Measurements from ENCODE around the gene CAPN10.

CAPN10 gene

DNA sequence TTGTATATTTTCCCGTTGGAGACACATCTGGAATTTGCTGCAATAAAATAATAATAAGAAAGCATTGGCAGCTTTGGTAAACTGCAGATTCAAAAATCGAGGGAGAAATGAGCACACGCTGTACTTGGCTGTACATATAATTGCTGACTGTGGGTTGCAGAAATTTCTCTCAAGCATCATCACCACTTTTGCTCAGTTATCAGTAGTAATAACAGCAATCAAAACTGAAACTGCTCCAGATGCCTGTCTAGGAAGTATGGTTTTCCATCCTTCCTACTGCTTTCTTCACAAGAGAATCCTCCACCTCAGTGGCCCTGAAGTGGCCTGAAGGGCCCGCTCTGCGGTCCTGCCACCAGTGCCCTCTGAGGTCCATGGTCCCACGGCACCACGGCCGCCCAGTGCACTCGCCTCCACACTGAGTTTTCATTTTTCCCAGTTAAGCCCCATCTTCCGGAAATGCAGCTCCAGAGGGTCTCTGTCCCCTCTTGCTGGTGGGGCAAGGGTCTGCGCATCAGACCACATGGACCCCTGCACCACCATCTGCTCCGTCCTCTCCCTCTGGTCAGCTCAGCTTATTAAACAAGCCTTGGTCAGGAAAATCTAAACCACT lies 22.5 kb upstream of the CAPN10 start:
- no peak for DNase-seq (ENCODE audit: low read depth in 3 of 3)

DNA sequence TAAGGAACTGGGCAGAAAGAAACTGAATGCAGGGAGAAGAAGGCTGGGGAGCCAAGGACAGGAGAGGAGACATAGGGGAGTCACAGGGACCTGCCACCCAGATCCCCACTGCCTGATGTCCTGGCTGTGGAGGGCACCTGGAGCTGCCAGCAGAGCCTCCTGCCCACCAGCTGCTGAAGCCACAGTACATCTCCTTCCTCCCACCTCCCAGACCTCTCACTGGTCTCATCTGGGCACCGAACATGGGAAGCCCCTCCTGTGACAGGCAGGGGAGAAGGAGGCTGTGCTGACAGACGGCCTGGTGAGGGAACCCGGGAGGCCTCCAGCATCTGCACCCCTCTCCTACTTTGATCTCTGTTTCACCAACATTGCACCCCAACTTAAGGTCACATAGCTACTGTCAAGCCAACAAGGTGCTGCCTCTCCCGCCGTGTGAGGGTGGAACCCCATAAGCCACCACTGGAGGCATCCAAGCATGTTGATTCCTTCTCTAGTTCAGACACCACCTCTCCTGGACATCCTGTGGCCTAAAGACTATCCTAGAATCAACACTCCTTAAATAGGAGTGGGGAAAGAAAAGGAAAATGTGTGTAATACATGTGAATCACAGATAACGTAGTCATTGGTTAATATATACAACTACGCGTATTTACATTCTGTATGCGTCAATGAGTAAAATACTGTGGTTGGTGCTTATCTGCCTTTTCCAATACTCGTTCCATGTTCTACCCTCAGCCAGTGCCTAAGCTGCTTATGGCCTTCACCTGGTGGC lies 21.8 kb upstream of the CAPN10 start:
- DNase-seq (ENCODE audit: low read depth in 3 of 3): no peak

DNA sequence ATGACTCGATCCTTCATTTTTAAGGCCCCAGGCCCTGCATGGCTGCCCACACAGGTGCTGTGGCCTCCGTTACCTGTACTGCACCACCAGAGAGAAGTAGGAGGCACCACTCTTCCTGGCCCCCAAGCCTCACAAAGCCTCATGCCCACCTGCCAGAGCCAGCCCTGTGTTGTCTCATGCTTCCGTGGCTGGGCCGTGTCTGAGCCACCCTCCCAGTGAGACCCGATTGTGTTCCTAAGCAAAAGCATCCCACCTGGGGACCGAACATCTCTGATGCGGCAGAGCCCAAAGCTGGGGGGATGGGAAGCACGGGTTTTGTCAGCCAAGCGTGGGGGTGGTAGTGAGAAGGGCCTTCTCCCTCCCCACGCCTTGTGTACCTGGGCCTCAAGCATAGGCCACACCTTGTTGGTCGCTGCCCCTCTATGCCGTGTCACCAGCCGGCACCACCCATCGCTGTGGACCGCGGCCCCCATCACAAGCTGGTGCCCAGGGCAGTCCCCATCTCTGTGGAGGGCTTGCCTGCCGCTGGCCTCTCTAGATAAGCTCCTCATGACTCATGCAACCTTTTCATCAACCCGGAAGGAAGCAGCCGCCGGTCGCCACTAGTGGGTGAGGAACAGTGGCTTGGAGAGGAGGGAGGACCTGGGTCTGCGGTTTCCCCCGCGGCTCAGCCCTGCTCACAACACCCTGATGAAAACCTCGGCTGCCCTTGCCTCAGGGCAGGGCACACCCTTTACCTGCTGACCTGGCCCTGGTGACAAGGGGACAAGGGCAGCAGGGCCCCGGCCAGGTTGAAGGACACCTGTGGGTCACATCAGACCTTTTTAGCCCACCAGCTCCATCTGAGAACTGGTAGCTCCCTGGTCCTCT lies 21.0 kb upstream of the CAPN10 start:
- peak; percentile 69 to 81 (median 76) for DNase-seq (ENCODE audit: low read depth in 3 of 3)

DNA sequence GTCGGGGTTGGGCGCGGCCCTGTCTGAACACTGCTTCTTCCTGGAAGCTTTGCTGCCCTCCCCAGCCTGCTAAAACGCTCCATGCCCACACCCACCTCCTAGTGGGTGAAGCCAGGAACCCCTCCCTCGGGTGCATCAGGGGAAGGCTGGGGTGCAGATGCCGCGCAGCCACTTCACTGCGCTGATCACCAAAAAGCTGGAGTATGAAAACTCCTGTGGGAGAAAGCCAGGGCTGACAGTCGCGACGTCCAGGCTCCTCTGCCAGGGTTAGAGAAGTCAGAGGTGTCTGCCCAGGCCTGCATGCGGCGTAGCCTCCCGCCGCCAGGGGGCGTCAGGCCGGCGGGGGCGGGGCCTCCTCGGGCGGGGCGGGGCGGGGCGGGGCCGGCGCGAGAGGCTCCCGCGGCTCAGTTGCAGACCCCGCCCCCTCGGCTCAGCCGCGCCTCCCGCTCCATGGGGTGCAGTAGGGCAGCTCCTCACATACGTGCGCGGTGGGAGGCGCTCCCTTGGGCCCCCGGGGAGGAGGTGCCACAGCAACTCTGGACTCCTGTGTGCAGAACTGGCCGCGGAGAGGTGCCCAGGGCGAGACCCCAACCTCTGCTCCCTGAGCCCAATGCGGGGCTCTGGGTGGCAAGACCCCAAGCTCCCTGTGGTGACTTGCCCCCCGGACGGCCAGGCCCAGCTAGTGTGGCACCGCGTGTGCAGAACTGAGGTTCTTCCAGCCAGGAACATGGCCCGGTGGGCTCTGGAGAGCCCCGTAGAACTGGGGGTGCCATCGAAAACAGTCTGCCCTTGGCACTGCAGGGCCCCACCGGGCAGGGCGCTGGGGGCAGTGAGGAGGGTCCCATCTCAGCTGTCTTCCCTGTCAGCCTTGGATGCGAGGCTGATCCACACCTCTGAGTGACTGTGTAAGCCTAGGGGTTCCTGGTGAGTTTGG lies 20.1 kb upstream of the CAPN10 start:
- peak; percentile 88 to 93 (median 89) for DNase-seq (ENCODE audit: low read depth in 3 of 3)

DNA sequence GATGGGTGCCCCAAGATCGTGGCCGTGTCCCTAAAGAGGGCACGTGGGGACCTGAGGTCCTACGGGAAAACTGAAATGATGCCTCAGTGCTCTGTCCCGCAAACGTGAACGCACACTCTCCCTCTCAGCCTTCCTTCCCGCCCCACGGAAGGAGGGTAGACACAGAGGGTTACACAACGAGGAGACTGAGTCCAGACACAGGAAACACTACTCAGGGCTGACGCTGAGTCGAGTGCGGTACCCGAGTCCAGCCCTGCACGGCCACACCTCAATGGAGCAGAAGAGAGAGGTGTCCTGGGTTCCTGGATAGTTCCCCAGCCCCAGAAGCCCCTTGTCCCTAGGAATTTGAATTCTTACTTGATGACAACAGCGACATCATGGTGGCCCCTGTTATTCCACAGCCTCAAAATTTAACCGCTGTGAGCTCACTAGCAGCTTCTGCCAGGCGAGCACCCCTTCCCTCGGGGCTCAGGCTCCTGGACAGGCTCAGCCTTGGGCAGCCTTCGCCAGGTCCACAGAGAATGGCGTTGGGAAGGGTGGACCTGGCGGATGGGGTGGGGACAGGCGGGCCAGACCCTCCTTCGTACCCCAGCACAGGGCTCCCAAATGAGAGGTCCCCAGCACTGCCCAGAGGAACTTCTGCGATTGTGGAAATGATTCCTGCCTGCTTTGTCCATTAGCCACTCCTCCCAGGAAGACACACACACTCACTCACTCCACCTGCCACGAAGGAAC lies 19.2 kb upstream of the CAPN10 start:
- DNase-seq (ENCODE audit: low read depth in 3 of 3): no peak

DNA sequence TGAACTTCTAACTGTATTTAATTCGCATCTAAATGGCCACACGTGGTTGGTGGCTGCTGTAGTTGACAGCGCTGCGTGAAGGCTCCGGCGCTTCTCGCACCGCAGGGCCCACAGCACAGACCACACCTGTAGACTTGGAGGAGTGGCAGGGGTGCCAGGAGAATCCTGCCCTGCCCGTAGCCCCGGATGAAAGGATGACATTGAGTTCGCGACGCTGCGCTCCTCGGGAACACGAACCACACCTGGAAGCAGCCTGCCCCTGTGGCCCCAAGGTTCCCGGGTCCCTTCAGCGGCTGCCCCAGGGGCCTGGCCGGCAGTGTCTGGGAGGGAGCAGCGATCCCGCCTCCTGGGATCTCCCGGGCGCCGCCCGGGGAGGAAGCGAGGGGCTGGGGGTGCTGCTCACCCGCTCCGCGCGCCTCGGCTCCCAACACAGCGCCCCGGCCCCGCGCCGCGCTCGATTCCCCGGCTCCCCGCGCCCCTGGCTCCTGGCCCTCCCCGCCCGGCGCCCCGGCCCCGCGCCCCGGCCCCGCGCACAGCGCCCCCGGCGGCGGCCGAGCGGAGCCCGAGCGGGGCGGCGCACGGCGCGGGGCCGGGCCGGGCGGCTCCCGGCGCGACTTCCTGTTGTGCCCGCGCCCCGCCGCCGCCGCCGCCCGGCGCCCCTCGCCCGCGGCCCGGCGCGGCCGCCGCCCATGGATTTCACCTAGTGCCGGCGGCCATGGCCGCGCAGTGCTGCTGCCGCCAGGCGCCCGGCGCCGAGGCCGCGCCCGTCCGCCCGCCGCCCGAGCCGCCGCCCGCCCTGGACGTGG lies 18.5 kb upstream of the CAPN10 start, which contains the start of gene RNPEPL1:
RNPEPL1 (plus strand) TSS at position 613 of the 806 bp plus-strand sequence; CDS start at position 716, 103 bp downstream.
- DNase-seq (ENCODE audit: low read depth in 3 of 3): no peak

DNA sequence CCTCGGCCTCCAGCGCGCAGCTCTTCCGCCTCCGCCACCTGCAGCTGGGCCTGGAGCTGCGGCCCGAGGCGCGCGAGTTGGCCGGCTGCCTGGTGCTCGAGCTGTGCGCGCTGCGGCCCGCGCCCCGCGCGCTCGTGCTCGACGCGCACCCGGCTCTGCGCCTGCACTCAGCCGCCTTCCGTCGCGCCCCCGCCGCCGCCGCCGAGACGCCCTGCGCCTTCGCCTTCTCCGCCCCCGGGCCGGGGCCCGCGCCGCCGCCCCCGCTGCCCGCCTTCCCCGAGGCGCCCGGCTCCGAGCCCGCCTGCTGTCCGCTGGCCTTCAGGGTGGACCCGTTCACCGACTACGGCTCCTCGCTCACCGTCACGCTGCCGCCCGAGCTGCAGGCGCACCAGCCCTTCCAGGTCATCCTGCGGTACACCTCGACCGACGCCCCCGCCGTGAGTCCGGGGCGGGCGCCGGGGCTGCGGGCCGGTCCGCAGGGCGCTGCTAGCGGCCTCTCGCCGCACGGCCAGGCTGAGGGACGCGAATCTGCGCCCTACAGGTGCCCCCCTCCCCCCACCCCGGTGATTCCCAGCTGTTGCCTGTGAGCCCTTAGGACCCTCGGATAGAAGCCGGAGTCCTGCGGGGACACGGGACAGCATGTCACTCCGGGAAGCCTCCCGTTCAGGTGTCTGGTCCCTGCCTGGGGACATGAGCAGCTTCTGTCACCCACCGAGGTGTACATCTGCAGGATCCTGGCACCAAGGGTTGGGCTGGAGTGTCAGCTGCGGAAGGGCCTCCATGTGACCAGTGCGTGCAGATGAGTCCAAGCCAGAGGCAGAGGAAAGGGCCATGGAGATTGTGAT lies 17.6 kb upstream of the CAPN10 start:
- no peak for DNase-seq (ENCODE audit: low read depth in 3 of 3)

DNA sequence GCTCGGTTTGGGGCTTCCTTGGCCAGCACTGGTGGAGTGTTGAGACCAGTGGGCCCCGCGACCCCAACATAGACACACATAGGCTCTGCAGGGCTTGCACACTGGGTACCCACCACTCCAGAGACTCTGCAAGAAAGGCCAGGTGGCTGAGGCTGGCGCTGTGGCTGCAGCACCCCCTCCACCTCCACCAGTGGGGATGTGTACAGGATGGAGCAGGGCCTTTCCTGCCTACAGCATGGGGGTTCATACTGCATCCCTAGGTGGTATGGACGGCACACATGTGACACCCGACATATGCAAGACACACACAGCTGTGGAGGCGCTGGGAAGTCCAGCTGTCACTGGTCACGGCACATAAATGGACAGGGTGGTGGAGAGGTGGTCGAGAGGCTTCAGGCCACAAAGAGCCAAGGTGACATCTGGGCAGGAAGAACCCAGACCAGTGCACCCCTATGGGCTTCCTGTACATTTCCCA lies 17.0 kb upstream of the CAPN10 start:
- no peak for DNase-seq (ENCODE audit: low read depth in 3 of 3)

DNA sequence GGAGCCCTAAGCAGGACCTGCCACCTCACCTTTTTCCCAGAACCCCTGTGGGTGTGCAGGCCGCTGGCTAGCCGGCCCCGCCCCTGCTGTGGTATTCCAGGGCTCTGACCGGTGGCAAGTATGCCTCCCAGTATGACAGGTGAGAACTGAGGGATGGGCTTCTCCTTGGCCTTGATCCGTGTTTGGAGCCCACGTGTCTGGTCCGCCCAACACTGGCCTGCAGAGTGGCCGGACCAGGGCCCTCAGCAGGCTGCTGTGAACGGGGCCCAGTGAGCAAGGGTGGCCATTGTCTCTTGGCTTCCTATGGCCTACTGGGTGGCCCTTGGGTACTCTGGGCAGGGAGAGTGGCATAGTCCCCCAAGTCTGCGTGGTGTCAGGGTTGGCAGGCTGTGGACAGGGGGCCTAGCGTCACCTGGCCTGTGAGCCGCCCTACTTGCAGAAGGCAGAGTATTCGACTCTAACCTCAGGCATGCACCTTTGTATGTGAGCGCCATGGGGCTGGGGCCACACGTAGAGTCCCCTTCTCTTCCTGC lies 16.5 kb upstream of the CAPN10 start:
- no peak for DNase-seq (ENCODE audit: low read depth in 3 of 3)

DNA sequence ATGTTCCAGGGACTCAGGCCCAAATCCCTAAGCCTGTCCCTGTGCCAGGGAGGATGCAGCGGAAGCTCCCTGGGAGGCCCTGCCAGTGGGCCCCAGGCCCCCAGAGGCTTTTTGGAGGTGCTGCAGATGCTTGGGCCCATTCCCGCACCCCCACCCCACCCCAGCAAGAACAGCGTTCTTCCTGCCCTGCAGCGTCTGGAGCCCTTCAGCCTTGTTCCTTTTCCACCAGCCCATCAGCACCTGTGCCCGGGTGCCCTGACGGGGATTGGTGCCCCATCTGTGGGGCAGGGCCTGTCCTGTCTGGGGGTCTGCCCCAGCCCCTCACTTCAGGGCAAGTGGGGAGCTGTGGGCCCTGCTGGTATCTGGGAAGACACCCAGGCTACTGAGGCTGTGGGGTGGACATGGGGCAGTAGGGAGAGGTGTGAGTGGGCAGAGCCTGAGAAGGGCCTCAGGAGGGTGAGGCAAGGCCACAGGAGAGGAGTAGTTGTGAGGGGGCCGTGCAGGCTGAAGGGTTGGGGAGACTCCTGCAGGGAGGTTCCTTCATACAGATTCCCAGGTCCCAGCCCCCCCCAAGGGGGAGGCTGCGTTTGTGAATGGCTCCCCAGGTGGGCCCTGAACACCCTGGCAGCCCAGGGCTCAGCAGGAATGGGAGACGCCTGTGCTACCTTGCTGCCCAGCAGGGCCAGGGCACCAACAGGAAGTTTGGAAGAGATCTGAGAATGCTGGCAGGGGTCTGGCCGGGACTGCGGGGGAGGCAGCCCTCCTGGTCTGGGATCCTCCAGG lies 15.8 kb upstream of the CAPN10 start:
- no peak for DNase-seq (ENCODE audit: low read depth in 3 of 3)

DNA sequence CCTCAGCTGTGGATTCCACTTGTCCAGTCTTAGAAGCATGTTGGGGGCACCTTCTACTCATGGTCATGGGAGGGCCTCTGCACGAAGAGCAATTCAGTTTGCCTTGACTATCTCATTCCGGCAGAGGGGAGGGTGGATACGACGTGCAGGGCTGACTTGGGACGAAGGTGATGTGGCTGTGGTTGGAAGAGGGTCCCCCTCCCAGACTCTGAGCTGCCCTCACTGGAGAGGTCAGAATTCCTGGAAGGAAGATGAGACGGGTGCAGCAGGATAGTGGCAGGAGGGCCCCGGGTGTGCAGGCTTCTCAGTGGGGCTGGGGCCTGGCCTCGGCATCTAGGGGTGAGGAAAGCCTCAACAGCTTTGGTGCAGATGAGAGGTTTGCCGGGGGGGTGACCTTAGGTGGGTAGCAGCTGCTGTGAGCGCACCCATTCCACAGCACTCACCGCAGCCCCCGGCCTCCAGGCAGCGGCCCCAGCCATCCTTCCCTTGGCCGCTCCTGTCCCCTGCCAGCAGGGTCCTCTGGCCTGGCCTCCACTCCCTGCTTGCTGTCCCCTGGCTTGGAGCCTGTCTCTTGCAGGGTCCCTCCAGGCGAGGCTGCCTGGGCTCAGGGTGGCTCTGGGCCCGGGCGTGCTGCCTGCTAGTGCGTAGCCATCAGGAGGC lies 15.1 kb upstream of the CAPN10 start:
- no peak for DNase-seq (ENCODE audit: low read depth in 3 of 3)

DNA sequence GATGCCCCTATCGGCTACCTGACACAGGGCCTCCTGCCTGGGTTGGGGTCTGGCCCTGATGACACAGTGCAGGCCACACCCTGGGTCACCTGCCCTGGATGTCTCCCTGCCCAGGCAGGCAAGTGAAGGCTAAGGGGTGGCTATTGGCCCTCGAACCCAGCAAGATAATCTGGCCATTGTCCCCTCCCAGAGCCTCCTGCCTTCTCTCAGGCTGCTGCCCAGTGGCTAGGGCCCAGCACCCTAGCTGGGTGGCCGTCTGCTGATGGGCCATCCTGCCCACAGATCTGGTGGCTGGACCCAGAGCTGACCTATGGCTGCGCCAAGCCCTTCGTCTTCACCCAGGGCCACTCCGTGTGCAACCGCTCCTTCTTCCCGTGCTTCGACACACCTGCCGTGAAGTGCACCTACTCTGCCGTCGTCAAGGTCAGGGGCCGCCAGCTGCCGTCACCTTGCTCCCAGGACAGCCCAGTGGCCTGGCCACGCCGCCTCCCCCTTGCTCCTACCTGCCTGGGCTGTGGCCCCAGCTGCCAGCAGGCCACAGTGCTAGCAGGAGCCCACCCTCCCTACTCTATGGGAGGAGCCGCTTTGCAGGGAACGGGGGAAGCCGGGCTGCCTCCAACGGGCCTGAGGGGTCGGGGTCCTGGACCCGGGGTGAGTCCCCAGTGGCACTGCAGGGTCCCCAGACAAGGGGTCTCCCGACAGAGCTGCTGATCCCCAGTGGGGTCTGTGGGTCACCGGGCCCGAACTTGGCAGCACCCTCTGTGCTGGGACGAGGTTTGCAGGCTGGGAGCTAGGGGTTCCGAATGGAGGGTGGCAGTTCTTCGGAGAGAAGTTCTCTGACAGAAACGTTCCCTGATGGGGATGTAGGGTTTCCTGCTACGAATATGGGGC lies 14.1 kb upstream of the CAPN10 start:
- no peak for DNase-seq (ENCODE audit: low read depth in 3 of 3)

DNA sequence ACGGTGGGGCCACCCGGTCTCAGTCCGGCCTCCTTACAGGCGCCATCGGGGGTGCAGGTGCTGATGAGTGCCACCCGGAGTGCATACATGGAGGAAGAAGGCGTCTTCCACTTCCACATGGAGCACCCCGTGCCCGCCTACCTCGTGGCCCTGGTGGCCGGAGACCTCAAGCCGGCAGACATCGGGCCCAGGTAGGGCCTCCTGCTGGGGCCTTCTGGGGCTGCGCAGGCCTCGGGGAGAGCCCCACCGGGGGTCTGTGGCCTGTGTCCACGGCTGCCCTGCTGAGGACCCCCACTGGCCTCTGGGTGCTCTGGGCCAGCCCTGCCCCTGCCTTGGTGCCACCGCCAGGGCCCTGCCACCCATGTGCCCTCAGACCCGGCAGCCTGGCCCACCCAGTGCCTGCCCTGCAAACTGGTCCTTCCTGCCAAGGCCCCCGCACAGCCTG lies 13.4 kb upstream of the CAPN10 start:
- no peak for DNase-seq (ENCODE audit: low read depth in 3 of 3)

DNA sequence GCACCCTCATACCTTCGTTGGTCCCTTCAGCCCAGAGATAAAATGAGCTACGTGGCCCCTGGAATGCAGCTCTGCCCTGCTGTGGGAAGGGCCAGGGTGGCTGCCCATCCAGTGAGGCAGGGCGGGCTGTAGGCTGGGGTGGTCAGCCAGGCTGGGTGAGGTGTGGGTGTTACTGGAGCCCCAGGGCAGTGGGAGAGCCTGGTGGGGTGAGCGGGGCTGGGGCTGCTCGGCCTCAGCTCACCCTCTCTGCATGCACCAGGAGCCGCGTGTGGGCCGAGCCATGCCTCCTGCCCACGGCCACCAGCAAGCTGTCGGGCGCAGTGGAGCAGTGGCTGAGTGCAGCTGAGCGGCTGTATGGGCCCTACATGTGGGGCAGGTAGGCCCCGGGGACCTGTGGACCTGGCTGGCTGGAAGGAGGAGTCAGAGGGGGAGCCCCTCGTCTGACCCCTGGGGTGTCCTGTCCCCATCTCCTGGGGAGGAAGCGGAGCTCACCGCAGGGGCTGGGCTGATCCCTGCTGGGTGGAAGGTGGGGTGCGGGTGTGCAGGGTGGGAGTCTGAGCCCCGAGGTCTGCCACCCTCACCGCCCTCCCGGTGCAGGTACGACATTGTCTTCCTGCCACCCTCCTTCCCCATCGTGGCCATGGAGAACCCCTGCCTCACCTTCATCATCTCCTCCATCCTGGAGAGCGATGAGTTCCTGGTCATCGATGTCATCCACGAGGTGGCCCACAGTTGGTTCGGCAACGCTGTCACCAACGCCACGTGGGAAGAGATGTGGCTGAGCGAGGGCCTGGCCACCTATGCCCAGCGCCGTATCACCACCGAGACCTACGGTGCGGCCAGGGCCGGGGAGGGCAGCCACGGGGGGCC lies 12.8 kb upstream of the CAPN10 start:
- DNase-seq (ENCODE audit: low read depth in 3 of 3): no peak

Data from stimulated activated CD4-positive, alpha-beta T cell treated with anti-CD3 and anti-CD28 coated beads, TNF-alpha, amount 100 ng/mL, for 4 hours (primary cell).